Measurements from ENCODE around the gene DOHH. TPM values are rescaled to one million over a fixed set of nuclear protein-coding genes. Genes with fewer than 3 reads are reported as not detected.
A peak's percentile ranks its signal among the peaks of the same experiment; 100 is the strongest.

DOHH gene
- total RNA-seq, 1 experiment from 2014 or later, result 51.4 TPM

DNA sequence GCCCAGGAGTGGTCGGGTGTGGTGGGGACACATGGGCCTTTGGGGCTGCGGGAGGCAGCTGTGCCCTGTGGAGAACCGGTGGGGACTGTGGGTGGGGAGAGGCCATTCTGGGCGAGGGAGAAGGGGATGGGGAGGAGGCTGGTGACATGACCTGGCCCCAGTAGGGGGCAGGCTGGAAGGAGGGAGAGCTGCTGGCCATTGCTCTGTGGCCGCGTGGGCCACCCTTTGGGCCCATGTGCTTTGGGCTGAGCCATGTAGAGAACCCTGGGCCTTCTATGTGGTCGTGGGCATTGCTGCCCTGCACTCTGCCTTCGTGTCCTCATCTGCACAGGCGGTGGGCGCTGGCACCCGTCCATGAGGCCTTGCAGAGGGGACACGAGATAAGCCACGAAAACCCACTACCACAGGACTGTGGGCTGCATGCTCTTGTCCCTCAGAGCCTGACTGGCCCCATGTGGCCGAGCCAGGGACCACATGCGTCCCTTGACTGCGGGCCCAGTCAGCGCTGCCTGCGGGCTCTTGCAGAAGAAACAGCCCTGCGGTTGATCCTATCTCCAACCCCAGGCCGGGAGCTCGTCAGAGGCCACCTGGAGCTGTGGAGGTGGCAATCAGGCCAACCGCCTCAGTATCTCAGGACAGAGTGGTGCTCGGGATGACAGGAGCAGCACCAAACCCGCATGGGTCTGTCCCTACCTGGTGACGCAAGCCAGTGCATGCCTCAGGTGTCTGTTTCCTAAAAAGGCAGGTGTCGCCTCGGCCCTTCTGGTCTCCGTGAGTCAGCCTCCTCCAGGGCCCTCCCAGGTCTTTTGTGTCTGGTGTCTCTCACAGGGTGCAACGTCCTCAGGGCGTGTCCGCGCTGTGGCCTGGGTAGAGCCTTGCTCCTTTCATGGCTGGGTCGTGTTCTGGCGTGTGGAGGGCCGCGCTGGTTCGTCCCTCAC lies 20.0 kb upstream of the DOHH start:
- ChIA-PET POLR2A (ENCODE audit: unreplicated experiment) (no interaction called here), CTCF (no interaction called here)
- Histone ChIP-seq H4K20me1 (ENCODE audit: low read length) (peaks cover 13% of the 10 kb centered on the region; the same call in 1 of the 2 replicates), H3K27me3 (ENCODE audit: low read length) (no peaks in the 10 kb centered on the region), H3K4me2 (ENCODE audit: low read length) (no peak overlapping the region), H3K9ac (ENCODE audit: low read length) (no peak overlapping the region), H2AFZ (ENCODE audit: low read length) (no peak overlapping the region), H3K4me3 (ENCODE audit: low read length) (no peak overlapping the region), H3K27ac (ENCODE audit: low read length) (no peak overlapping the region), H3K9me3 (ENCODE audit: low read length) (no peaks in the 10 kb centered on the region), H3K4me1 (ENCODE audit: insufficient read depth, low read length) (no peaks in the 10 kb centered on the region), H3K79me2 (ENCODE audit: low read length) (peaks cover 66% of the 10 kb centered on the region), H3K9me2 (replicated peaks; ENCODE audit: low read length) (no peaks in the 10 kb centered on the region), H3F3A (ENCODE audit: low read length, unreplicated experiment) (no peaks in the 10 kb centered on the region), H3K36me3 (ENCODE audit: low read depth, low read length) (no peaks in the 10 kb centered on the region)
- TF ChIP-seq EZH2phosphoT487 (IDR thresholded peaks at IDR 0.05; ENCODE audit: borderline replicate concordance, low read length) (no peak), CTCF (conservative IDR thresholded peaks at IDR 0.05; ENCODE audit: low read depth, low read length) (0 out of 2 replicates have a peak, but pooled peaks have one; percentile 11)
- no TSS peak for BruUV-seq (replicated peaks)
- intact Hi-C loops (cut with micrococcal nuclease), result no loop called here
- ATAC-seq (no peak), DNase-seq (no peak)

- peaks cover 18% of the 10 kb centered on the region; the same call in 1 of the 2 replicates for H4K20me1 ChIP-seq (ENCODE audit: low read length)
- DNase-seq, result no peak
- no peaks in the 10 kb centered on the region for H3F3A ChIP-seq (ENCODE audit: low read length, unreplicated experiment)
- H3K27ac ChIP-seq (ENCODE audit: low read length), result no peak overlapping the region
- H3K4me2 ChIP-seq (ENCODE audit: low read length), result no peak overlapping the region
- no peaks in the 10 kb centered on the region for H3K36me3 ChIP-seq (ENCODE audit: low read depth, low read length)
- no peak overlapping the region for H3K9ac ChIP-seq (ENCODE audit: low read length)
- ChIA-PET CTCF (no interaction called here), POLR2A (ENCODE audit: unreplicated experiment) (no interaction called here)
- no TSS peak for BruUV-seq (replicated peaks)
- no peaks in the 10 kb centered on the region for H3K9me3 ChIP-seq (ENCODE audit: low read length)
- no peaks in the 10 kb centered on the region for H3K9me2 ChIP-seq (replicated peaks; ENCODE audit: low read length)
- H3K4me1 ChIP-seq (ENCODE audit: insufficient read depth, low read length), result no peaks in the 10 kb centered on the region; the same call in 1 of the 2 replicates
- no peaks in the 10 kb centered on the region for H3K27me3 ChIP-seq (ENCODE audit: low read length)
- H3K79me2 ChIP-seq (ENCODE audit: low read length), result peaks cover 79% of the 10 kb centered on the region
- TF ChIP-seq EZH2phosphoT487 (IDR thresholded peaks at IDR 0.05; ENCODE audit: borderline replicate concordance, low read length) (no peak), EZH2 (IDR thresholded peaks at IDR 0.05; ENCODE audit: low read length, unreplicated experiment) (no peak), CTCF (conservative IDR thresholded peaks at IDR 0.05; ENCODE audit: low read depth, low read length) (no peak)
- no peak for ATAC-seq
- no peak overlapping the region for H2AFZ ChIP-seq (ENCODE audit: low read length)
- intact Hi-C loops (cut with micrococcal nuclease), result no loop called here
- no peak overlapping the region for H3K4me3 ChIP-seq (ENCODE audit: low read length)
Observed at GRCh38 chr19:3519126-3519525, 18.7 kb upstream of the DOHH start.

- no TSS peak for BruUV-seq (replicated peaks)
- Histone ChIP-seq H3K9me2 (replicated peaks; ENCODE audit: low read length) (no peaks in the 10 kb centered on the region), H4K20me1 (ENCODE audit: low read length) (peaks cover 21% of the 10 kb centered on the region; the same call in 1 of the 2 replicates), H3K27ac (ENCODE audit: low read length) (no peak overlapping the region), H3K79me2 (ENCODE audit: low read length) (peaks cover 83% of the 10 kb centered on the region), H3K36me3 (ENCODE audit: low read depth, low read length) (no peaks in the 10 kb centered on the region), H3K4me1 (ENCODE audit: insufficient read depth, low read length) (no peaks in the 10 kb centered on the region; the same call in 1 of the 2 replicates), H2AFZ (ENCODE audit: low read length) (no peak overlapping the region), H3K4me2 (ENCODE audit: low read length) (no peak overlapping the region), H3K9ac (ENCODE audit: low read length) (no peak overlapping the region), H3K4me3 (ENCODE audit: low read length) (no peak overlapping the region), H3F3A (ENCODE audit: low read length, unreplicated experiment) (no peaks in the 10 kb centered on the region), H3K9me3 (ENCODE audit: low read length) (no peaks in the 10 kb centered on the region), H3K27me3 (ENCODE audit: low read length) (no peaks in the 10 kb centered on the region)
- POLR2A ChIA-PET (ENCODE audit: unreplicated experiment), result no interaction called here
- TF ChIP-seq EZH2phosphoT487 (IDR thresholded peaks at IDR 0.05; ENCODE audit: borderline replicate concordance, low read length), result no peak
- no peak for TF ChIP-seq EZH2 (IDR thresholded peaks at IDR 0.05; ENCODE audit: low read length, unreplicated experiment)
- no peak for TF ChIP-seq CTCF (conservative IDR thresholded peaks at IDR 0.05; ENCODE audit: low read depth, low read length)
- DNase-seq (no peak), ATAC-seq (no peak)
- CTCF ChIA-PET, result no interaction called here
- intact Hi-C loops (cut with micrococcal nuclease), result no loop called here
Observed at GRCh38 chr19:3518659-3519058, 18.2 kb upstream of the DOHH start.

All from PC-3 (cell line).